GM19099 (cell line): Measurements from ENCODE around the gene CROCC2.

Source experiments
- POLR2A ChIP-seq: IDR thresholded peaks from 3 replicates; pipeline ENCODE4 v1.6.1; 2011; ENCODE audit warnings: low read depth; ENCODE audit not compliant: insufficient read length; ENCODE audit errors: extremely low read depth

The CROCC2 gene

DNA sequence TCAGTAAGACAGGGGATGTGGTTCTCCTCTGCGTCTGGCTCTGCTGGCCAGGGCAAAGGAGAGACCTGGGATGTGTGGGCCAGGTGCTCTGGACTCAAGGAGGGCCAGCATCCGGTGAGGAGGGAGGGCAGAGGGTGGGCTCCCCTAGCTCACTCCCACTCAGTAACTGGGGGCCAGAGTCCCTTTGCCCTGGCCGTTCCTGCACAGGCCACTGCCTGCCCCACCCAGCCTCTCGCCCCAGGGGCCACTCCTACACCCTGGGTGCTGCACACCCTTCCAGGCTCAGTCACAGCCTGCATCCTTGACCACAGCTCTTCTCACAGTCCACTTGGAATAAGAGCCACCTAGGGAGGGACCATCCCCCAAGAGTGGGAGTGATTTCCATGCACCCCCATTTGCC is 133.3 kb downstream of the CROCC2 start:
- TF ChIP-seq POLR2A, result no peak

DNA sequence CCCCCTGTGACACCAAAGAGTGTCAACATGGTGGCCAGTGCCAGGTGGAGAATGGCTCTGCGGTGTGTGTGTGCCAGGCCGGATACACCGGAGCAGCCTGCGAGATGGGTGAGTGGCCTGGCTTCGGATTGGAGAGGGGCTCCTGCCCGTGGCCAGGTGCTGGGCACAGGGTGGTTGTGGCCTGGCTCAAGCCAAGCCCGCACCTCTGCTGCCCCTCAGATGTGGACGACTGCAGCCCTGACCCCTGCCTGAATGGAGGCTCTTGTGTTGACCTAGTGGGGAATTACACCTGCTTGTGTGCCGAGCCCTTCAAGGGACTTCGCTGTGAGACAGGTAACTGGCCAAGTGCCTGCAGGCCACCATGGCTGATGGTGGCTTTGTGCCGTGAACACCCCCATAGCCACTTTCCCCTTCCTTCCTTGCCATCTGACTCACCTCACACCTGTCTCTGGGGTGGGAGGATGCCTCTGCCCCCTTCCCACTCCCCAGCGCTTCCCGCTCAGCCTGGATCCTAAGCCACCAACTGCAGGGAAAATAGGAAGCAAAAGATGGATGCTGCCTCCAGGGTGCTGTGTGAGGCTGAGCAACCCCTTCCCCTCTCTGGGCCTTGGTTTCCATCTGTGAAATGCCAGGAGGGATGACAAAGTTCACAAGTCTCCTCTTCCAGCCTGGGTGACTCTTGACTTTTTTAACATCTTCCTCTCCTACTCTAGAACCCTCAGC is 134.1 kb downstream of the CROCC2 start:
- TF ChIP-seq POLR2A, result no peak

GRCh38 chr2:241041589-241042158 is 135.5 kb downstream of the CROCC2 start:
- no peak for TF ChIP-seq POLR2A
